HG02870 (cell line): ENCODE data around the gene SPEM2.

Source experiments
- ATAC-seq: cut with Tn5 transposase; IDR thresholded peaks from one replicate; pipeline ENCODE4 v1.9.1; 2021; ENCODE audit warnings: mild to moderate bottlenecking, moderate library complexity; ENCODE audit not compliant: unreplicated experiment

The SPEM2 gene

DNA sequence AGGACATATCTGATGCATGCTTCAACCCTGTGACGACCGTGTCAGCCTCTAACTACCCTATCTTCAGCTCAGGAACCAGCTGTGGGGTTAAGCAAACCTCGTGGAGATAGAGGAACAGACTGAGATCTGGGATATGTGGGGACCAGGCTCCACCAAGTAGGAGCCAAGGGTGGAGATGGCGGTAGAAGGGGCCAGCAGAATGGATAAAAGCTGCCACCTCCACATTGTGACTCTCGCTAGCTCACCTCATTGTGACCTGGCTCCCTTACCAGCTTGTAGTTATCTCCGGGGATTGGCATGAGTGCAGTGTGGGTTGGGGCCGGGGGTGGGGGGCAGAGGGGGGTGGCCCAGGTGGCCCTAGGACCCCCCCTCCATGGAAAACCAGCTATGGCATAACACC, at the start of gene SPEM2:
Gene SPEM2, plus strand, starts transcription at position 301 of the 400 bp plus-strand sequence. Its CDS starts 73 bp downstream, at position 374.
- ATAC-seq, result no peak

GRCh38 chr17:7379134-7379533, 46.3 kb upstream of the SPEM2 start:
- no peak for ATAC-seq

DNA sequence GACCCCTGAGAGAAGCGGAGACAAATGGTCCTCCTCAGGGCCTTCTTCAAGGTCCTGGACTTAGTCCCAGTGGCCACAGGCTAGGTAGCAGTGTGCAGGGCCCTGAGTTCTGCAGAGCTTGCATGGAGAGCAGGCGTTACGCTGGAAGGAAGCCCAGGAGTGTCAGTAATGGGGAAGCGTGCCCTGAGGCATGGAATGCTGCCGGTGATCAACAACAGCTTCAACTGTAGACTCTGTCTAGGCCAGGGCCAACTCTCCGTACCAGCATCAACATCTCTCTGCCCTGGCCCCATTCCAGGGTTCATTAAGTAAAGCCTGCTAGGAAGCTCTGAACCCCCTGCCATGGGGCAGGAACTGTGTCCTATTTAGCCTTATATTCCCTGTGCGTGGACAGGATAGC, 45.1 kb upstream of the SPEM2 start:
- no peak for ATAC-seq

DNA sequence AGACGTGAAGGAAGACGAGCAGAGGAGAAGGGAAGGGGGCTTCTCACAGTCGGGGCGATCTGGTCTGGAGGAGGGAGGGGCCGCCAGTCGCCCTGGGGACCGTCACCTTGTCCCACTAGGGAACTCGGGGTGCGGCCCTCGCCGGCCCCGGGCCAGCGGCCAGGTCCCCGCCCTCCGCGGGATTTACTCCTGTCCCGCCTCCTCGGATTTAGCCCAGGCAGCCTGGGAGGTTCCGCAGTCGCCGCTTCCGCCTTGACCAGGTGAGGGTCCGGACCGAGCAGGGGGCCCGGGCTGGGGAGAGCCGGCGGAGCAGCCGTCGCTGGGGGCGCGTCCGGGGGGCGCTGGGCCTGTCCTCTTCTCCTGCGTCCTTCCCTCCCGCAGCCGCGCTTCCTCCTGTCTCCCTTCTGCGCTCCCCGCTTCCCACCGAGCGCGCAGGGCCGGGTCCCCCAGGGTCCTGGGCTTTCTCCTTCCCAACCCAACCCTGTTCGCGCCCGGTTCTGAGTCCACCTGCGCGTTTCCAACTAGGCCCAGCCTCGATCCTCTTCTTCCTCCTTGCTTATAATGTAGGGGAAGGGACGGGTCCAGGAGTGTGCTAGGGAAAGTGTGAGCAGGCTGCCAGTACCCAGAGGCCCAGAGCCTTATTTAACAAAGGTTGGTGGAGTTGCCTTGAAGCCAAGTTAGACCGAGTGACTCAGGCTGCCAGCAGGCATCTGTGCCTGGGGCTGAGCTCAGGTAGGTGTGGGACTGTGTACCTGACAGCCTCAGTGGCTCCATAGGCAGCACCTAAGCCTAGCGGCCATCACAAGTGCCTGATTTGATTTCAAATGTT, 44.3 kb upstream of the SPEM2 start, which contains the start of gene TNK1:
Gene TNK1, plus strand, starts transcription at position 235 of the 829 bp plus-strand sequence. CDS start 1,838 bp downstream, outside the sequence.
- ATAC-seq, result no peak

- ATAC-seq, result no peak
Observed at GRCh38 chr17:7382901-7383300, 42.5 kb upstream of the SPEM2 start.

DNA sequence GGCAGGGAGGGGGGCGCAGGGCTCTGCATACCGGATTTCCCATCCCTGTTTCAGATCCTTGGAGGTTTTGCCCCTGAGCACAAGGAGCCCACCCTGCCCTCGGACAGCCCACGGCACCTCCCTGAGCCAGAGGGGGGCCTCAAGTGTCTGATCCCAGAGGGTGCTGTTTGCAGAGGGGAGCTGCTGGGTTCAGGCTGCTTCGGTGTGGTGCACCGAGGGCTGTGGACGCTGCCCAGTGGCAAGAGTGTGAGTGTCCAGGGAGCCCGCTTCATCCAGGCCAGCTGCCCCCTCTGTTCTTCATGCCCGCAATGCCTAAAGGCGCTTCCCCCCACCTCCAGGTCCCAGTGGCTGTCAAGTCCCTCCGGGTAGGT, 42.1 kb upstream of the SPEM2 start:
- no peak for ATAC-seq

DNA sequence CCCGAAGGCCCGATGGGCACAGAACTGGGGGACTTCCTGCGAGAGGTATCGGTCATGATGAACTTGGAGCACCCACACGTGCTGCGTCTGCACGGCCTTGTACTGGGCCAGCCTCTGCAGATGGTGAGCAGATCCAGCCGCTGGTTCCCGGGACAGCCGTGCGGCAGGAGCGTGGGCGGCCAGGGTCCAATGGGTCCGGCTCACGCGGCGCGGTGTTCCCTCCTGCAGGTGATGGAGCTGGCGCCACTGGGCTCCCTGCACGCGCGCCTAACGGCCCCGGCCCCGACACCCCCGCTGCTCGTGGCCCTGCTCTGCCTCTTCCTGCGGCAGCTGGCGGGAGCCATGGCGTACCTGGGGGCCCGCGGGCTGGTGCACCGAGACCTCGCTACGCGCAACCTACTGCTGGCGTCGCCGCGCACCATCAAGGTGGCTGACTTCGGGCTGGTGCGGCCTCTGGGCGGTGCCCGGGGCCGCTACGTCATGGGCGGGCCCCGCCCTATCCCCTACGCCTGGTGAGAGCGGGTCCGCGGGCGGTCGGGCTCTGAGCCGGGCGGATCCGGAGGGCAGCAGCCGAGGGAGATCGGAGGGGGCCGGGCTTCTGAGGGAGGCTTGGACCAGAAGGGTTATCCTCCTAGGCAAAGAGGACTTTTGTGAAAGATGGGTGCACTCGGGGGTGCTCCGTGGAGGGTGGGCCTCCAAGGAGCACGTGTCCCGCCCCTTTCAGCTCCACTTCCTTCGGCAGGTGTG, 41.5 kb upstream of the SPEM2 start:
- no peak for ATAC-seq

DNA sequence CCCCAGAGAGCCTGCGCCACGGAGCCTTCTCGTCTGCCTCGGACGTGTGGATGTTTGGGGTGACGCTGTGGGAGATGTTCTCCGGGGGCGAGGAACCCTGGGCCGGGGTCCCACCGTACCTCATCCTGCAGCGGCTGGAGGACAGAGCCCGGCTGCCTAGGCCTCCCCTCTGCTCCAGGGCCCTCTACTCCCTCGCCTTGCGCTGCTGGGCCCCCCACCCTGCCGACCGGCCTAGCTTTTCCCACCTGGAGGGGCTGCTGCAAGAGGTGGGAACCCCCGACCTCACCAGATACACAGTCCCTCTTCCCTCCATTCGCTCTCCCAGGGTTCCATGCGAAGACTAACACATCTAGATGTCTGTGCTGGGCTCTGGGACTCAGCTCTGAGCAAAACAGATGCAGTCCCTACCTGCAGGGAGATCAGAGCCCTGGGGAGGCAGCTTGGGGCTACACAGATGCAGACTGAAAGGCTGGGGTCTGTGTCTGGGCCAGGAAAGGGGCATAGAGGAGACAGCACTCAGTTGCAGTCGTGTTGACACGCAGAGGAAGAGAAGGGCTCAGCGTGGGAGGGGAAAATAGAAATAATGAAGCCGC, 40.8 kb upstream of the SPEM2 start:
- no peak for ATAC-seq

- no peak for ATAC-seq
Observed at GRCh38 chr17:7388856-7389255, 36.6 kb upstream of the SPEM2 start.

- no peak for ATAC-seq
Observed at GRCh38 chr17:7389924-7390910, 35.2 kb upstream of the SPEM2 start.

DNA sequence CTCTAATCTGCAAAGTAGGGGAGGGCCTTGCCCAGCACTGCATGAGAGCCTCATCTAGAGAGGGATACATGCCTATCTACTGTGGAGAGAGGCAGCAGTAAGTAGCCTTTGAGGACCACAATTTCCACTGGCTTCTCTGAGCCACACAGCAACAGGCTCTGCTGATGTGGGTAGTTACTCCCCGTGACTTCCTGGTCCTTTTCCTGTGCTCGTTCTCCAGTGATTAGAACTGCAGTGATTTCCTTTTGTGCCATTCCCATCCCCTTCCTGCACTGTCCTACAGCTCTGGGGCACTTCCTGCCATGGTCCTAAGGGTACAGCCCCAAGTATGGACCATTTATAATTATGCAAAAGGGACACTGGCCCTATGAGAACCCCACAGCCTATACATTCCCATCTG, 34.1 kb upstream of the SPEM2 start:
- ATAC-seq, result no peak

GRCh38 chr17:7392696-7393612, 32.5 kb upstream of the SPEM2 start:
- no peak for ATAC-seq

- peak; percentile 34 for ATAC-seq
Observed at GRCh38 chr17:7393613-7394451, 31.6 kb upstream of the SPEM2 start.

- peak; percentile 71 for ATAC-seq
Observed at GRCh38 chr17:7394452-7395191, 30.8 kb upstream of the SPEM2 start, which contains the start of gene PLSCR3. Gene PLSCR3 (minus strand): TSS chr17:7394525. CDS start chr17:7394110, 415 bp downstream.

DNA sequence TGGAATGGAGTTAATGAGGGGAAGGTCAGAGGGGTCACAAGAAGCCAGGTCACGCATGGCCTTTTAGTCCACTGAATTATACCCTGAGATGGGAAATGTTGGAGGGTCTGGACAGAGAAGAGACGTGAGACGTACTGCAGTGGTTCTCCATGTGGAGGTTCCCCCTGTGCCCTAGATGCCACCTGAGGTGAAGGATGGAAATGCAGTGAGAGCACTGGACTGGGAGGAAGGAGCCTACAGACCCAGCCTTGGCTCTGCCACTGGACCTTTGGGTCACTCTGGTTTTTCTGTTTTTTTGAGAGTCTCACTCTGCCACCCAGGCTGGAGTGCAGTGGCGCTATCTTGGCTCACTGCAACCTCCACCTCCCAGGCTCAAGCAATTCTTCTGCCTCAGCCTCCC, 29.3 kb upstream of the SPEM2 start:
- no peak for ATAC-seq

- no peak for ATAC-seq
Observed at GRCh38 chr17:7398612-7399011, 26.8 kb upstream of the SPEM2 start.

DNA sequence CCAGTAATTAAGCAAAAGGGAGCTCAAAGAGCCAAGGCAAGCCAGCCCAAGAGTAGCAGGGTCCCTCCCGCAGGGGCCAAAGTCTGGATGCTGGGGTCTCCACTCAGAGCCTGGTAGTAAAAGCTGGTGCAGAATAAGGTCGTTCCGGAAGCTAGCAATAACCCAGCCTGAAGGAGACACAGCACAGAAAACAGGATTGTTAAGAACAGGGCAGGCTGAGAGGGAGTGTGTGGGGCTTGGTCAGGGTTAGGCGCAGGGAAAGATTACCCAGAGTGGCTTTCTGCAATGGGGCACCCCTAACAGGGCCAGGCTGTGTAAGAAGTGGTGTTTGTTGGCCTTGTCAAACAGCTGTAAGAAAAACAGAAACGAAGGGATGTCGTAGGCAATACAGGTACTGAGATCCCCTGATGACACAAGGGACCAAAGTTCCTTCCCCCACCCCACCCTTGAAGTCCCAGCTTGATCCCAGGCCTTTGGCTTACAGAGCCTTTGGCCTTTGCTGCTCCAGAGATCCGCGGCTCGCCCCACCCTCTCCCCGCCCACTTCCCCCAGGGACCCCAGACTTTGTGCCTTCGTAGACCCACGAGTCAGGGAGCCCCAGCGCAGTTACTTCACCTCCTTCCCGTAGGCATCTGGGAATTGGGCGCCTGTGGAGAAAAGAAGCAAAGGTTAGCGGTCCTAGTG, 22.2 kb upstream of the SPEM2 start:
- ATAC-seq, result no peak

DNA sequence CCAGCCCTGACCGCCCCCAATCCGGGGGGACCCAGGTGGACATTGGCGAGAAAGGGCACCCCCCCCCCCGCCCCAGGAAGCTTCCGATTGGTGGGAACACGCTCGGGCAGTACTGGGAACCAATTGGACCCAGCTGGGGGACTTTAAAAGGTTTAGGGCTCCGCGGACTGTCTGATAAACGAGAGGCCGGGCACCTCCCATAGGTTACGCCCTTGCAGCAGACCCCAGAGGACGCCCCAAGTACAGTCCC, 21.8 kb upstream of the SPEM2 start:
- no peak for ATAC-seq
